Osteoblast (primary cell): ENCODE measurements around the gene DNAJB6. TPM values are rescaled to one million over a fixed set of nuclear protein-coding genes. Genes with fewer than 3 reads are reported as not detected.

Experiments
- DNase-seq: peaks from one replicate; pipeline ENCODE4 v3.0.0; 2011; ENCODE audit warnings: low spot score, mixed read lengths; ENCODE audit not compliant: insufficient read length; ENCODE audit errors: missing footprints
- H2AFZ ChIP-seq: 2 replicates; pipeline ENCODE4 v1.6.0; 2011; ENCODE audit warnings: mild to moderate bottlenecking, low read length
- H3K27ac ChIP-seq: 2 replicates; pipeline ENCODE4 v1.5.1; 2011; ENCODE audit warnings: mild to moderate bottlenecking, low read depth, low read length, moderate library complexity
- H3K27me3 ChIP-seq: 2 replicates; pipeline ENCODE4 v1.6.0; 2012; ENCODE audit warnings: mild to moderate bottlenecking, control low read depth, inconsistent platforms, low read length, moderate library complexity; ENCODE audit not compliant: insufficient read depth
- H3K36me3 ChIP-seq: 2 replicates; pipeline ENCODE4 v1.5.1; 2011; ENCODE audit warnings: mild to moderate bottlenecking, low read length, control low read depth, moderate library complexity; ENCODE audit not compliant: insufficient read depth
- H3K4me1 ChIP-seq: 2 replicates; pipeline ENCODE4 v1.5.1; 2011; ENCODE audit warnings: mild to moderate bottlenecking, low read length, control low read depth, moderate library complexity; ENCODE audit not compliant: insufficient read depth
- H3K4me2 ChIP-seq: 2 replicates; pipeline ENCODE4 v1.6.0; 2011; ENCODE audit warnings: mild to moderate bottlenecking, low read length; ENCODE audit not compliant: insufficient read depth
- H3K4me3 ChIP-seq: fragments of 200-600 bp; sonication (generic); 3 replicates; pipeline ENCODE4 v1.5.1; 2012; ENCODE audit warnings: mild to moderate bottlenecking, low read length, inconsistent platforms; ENCODE audit not compliant: insufficient read depth
- H3K79me2 ChIP-seq: 2 replicates; pipeline ENCODE4 v1.6.0; 2012; ENCODE audit warnings: mild to moderate bottlenecking, low read length, control low read depth, inconsistent platforms; ENCODE audit not compliant: insufficient read depth
- H3K9me3 ChIP-seq: 2 replicates; pipeline ENCODE4 v1.5.1; 2011; ENCODE audit warnings: low read depth, low read length, control low read depth
- H4K20me1 ChIP-seq: 2 replicates; pipeline ENCODE4 v1.6.0; 2012; ENCODE audit warnings: mild to moderate bottlenecking, low read length, control low read depth; ENCODE audit not compliant: insufficient read depth
- CTCF ChIP-seq: IDR thresholded peaks from 2 replicates; pipeline ENCODE4 v1.5.1; 2011; ENCODE audit warnings: mild to moderate bottlenecking, low read depth, low read length, moderate library complexity; ENCODE audit errors: extremely low read depth
- total RNA-seq: library from RNA; depleted of rRNA; stranded (reverse); fragments of >200 nt; gene quantifications from 2 replicates; pipeline ENCODE4 v1.2.3, GENCODE V29; 2012

Gene DNAJB6
- total RNA-seq, 1 donor: 84.7 TPM

GRCh38 chr7:157366722-157367121 lies 29.9 kb downstream of the DNAJB6 start:
- Histone ChIP-seq H3K27me3 (no peaks in the 10 kb centered on the region), H3K9me3 (no peaks in the 10 kb centered on the region), H3K27ac (no peak overlapping the region), H3K4me1 (no peaks in the 10 kb centered on the region), H3K79me2 (peaks cover 91% of the 10 kb centered on the region), H3K36me3 (peaks cover 93% of the 10 kb centered on the region), H2AFZ (no peak overlapping the region), H4K20me1 (peaks cover 59% of the 10 kb centered on the region), H3K4me2 (no peak overlapping the region), H3K4me3 (no peak overlapping the region)
- TF ChIP-seq CTCF: no peak
- no peak for DNase-seq

- H3K4me2 ChIP-seq: no peak overlapping the region
- H3K4me3 ChIP-seq: no peak overlapping the region
- no peaks in the 10 kb centered on the region for H3K27me3 ChIP-seq
- no peaks in the 10 kb centered on the region for H3K9me3 ChIP-seq
- peaks cover 91% of the 10 kb centered on the region for H3K79me2 ChIP-seq
- no peaks in the 10 kb centered on the region for H3K4me1 ChIP-seq
- H4K20me1 ChIP-seq: peaks cover 63% of the 10 kb centered on the region
- H3K27ac ChIP-seq: no peak overlapping the region
- no peak overlapping the region for H2AFZ ChIP-seq
- DNase-seq: no peak
- TF ChIP-seq CTCF: no peak
- H3K36me3 ChIP-seq: peaks cover 97% of the 10 kb centered on the region
Measured at GRCh38 chr7:157368955-157369354, 32.2 kb downstream of the DNAJB6 start.

GRCh38 chr7:157370742-157371141 lies 33.9 kb downstream of the DNAJB6 start:
- no peak for TF ChIP-seq CTCF
- no peak overlapping the region for H3K4me2 ChIP-seq
- DNase-seq: no peak
- H2AFZ ChIP-seq: no peak overlapping the region
- no peaks in the 10 kb centered on the region for H3K27me3 ChIP-seq
- H3K79me2 ChIP-seq: peaks cover 91% of the 10 kb centered on the region
- H3K9me3 ChIP-seq: no peaks in the 10 kb centered on the region
- H3K27ac ChIP-seq: no peak overlapping the region
- peaks cover 83% of the 10 kb centered on the region for H3K36me3 ChIP-seq
- no peak overlapping the region for H3K4me3 ChIP-seq
- no peaks in the 10 kb centered on the region for H3K4me1 ChIP-seq
- peaks cover 63% of the 10 kb centered on the region for H4K20me1 ChIP-seq

GRCh38 chr7:157371296-157371695 lies 34.5 kb downstream of the DNAJB6 start:
- Histone ChIP-seq H3K27ac (no peak overlapping the region), H3K4me1 (no peaks in the 10 kb centered on the region), H3K36me3 (peaks cover 81% of the 10 kb centered on the region), H3K79me2 (peaks cover 91% of the 10 kb centered on the region), H3K9me3 (no peaks in the 10 kb centered on the region), H2AFZ (no peak overlapping the region), H3K4me2 (no peak overlapping the region), H3K4me3 (no peak overlapping the region), H3K27me3 (no peaks in the 10 kb centered on the region), H4K20me1 (peaks cover 65% of the 10 kb centered on the region)
- DNase-seq: no peak
- TF ChIP-seq CTCF: no peak
